HG03354 (cell line): Measurements from ENCODE around the gene ADAM20.
"Not testable (repeated sequence)": the region's sequence is repeated elsewhere in the genome, so short reads cannot be mapped to it uniquely, and the experiment has no call there.

Experiments
- ATAC-seq: cut with Tn5 transposase; IDR thresholded peaks from one replicate; pipeline ENCODE4 v1.9.1; 2021; ENCODE audit warnings: mild to moderate bottlenecking; ENCODE audit not compliant: unreplicated experiment, poor library complexity, severe bottlenecking

The ADAM20 gene

DNA sequence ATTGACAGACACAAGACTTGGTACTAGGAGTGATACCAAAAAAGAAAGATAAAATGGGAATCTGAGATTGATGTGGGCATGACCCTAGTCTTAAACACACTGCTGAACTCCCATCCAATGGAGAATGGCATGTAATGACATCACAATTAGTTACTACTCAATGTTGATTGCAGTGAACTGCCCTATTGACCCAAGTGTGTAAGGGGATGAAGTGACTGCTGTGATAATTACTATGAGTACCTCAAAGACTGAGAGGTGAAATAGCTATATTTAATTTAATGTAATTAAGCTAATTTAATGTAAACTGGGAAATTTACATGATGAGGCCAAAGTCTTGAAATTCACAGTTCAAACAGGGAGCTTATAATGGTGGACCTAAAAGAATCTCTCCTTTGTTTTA, at the start of gene ADAM20:
Gene ADAM20 (minus strand): TSS at position 101 of the 400 bp plus-strand sequence. CDS start 10,247 bp downstream, outside the sequence.
- ATAC-seq, result no peak

DNA sequence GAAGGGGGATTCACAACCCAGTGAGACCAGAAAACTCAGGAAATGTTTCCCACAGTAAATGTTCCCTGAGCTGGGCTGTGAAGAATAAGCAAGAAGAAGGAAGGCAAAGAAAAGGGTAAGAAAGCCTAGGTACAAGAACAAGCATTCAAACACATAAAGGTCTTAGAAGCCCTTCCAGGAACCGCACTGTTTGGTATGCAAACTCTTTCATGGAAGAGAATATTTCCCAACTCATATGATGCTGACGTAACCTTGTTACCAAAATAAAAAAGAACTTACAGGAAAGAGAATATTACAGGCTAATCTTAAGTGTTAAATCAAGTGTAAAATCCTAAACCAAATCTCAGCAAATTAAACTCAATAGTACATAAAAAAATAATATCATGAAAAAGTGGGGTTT, 42.1 kb upstream of the ADAM20 start:
- ATAC-seq, result no peak

DNA sequence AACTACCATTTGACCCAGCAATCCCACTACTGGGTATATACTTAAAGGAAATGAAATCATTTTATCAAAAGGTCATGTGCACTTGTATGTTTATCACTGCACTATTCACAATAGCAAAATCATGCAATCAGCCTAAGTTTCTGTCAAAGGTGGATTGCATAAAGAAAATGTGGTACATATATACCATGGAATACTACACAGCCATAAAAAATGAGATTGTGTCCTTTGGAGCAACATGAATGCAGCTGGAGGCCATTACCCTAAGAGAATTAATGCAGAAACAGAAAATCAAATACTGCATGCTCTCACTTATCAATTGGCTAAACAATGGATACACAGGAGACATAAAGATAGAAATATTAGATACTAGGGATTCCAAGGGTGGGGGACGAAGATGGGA, 38.2 kb upstream of the ADAM20 start:
- no peak for ATAC-seq

DNA sequence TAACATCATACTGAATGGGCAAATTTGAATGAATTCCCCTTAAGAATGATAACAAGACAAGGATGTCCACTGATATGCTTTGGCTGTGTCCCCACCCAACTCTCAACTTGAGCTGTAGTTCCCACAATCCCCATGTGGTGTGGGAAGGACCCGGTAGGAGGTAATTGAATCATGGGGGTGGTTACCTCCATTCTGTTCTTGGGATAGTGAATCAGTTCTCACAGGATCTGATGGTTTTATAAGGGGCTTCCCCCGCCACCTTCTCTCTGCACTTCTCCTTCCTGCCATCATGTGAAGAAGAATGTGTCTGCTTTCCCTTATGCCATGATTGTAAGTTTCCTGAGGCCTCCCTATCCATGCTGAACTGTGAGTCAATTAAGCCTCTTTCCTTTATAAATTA, 36.3 kb upstream of the ADAM20 start:
- ATAC-seq, result no peak

DNA sequence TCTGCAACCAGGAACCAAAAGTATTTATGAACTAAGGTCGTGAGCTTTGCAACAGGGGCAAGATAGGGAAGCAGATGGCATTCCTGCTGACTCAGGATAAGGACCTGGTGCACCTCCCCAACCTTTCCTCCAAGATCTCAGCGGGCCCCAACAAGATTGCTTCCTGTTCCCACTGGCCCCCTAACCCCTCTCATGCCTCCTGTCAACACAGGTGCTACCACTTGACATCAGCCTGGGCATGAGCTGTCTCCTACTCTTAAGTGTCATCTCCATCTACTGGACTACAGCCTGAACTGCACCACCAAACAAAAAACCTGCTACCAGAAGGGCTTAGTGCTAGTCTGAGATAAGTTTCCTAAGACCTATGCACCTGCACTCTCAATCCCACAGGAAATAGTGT, 33.0 kb upstream of the ADAM20 start:
- no peak for ATAC-seq

DNA sequence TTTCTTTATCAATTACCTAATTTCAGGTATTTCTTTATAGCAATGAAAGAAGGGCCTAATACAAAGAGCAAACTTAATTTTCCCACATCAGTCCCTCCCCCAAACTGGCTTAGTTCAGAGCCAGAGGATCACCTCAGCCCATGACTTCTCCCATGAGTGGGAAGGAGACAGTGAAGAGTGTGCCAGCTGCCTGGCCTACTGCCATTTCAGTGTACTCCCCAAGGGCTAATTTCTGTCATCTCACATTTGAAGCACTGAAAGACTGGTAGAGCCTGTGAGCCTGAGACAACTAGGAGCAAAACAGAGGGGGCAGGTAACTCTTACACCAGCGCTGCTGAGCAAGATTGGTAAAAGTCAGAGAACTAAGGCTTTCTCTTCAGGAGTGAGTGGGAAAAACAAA, 29.1 kb upstream of the ADAM20 start:
- no peak for ATAC-seq

DNA sequence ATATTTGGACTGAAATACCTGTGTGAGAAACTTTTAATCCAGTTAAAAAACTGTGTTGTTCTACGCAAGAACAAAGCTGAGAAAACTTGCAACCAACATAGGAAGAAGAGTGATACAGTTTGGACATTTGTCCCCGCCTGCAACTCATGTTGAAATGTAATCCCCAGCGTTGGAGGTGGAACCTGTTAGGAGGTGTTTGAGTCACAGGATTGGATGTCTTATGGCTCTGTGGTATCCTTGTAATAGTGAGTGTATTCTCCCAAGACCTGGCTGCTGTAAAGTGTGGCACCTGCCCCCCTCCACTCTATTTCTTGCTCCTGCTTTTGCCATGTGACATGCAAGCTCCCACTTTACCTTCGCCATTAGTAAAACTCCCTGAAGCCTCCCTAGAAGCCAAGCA, 28.6 kb upstream of the ADAM20 start:
- ATAC-seq, result no peak

DNA sequence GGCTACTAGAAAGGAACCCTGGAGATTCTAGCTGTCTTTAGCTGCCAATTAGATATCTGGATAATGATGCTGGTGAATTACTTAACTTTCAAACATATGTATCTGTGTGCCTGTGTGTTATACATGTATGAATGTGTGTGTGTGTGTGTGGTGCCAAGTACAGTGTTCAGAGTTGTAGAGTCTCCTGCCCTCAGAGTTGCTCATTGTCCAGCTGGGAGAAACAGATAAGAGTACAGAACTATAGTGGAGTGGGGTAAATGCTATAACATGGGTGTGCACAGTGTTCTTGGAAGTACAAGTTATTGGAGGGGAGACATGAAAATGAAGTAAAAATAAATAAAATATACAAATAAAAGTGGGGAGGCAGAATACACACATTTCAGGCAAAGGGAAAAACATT, 23.6 kb upstream of the ADAM20 start:
- no peak for ATAC-seq

DNA sequence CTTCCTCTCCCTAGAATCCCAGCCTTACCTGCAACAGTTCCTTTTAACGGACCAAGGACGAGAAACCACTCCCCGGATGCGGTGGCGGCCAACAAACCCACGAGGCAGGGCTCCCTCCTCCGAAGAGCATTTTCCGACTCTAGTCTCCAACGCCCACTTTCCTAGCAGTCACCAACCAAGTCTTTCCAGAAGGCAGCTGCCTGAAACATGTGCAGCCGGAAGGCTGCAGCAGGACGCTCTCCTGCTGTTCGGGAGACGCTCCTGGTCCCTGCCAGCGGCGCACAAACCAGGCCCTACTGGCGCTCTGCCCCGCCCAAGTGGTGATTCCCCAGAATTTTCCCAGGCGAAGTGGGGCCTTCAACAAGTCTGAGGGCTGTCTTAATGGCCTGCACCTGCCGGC, 21.1 kb upstream of the ADAM20 start:
- no peak for ATAC-seq

DNA sequence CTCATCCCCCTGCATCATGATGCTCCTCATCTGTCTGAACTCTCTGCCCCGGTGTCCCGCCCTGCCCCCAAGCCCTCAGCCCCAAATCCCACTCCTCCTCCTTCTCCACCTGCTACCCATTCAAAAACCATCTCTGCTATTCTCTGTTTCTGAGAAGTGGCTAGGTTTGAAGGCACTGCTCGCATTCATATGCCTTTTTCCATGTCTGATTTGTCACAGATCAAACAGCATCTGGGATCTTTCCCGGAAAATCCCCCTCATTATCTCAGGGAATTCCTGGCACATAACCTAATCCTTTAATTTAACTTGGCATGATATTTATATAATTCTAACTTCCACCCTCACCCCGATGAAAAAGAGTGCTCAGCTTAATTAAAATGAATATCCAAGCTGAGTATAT, 3.3 kb upstream of the ADAM20 start:
- ATAC-seq, result no peak

DNA sequence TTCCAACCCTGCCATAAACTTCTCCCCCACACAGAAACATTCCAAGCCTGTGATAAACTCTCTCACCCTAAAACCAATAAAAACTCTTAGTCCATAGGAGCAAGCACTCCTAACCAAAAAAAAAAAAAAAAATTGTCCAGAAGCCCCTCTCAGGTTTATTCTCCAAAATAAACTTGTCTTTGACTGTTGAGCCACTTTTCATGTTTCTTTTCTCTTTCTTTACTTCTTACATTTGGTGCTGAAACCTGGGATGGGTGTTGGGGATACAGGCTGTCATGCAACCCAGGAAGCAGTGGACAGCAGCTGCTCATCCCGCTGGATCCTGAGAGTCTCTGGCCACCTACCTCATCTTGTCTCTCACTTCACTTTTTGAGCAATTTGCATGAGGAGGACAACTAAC, 2.0 kb upstream of the ADAM20 start:
- no peak for ATAC-seq

DNA sequence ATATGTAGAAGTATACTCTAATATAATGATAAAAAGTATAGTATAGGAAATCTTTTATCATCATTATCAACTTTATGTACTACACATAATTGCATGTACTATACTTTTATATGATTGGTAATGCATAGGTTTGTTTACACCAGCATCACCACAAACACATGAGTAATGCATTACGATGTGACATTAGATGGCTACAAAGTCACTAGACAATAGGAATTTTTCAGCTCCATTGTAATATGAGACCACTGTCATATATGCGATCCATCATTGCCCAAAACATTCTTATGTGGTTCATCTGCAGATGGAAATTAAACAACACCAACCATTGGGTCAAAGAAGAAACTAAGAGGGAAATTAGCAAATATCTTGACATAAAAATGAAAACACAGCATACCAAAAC, 4.4 kb downstream of the ADAM20 start:
- no peak for ATAC-seq

DNA sequence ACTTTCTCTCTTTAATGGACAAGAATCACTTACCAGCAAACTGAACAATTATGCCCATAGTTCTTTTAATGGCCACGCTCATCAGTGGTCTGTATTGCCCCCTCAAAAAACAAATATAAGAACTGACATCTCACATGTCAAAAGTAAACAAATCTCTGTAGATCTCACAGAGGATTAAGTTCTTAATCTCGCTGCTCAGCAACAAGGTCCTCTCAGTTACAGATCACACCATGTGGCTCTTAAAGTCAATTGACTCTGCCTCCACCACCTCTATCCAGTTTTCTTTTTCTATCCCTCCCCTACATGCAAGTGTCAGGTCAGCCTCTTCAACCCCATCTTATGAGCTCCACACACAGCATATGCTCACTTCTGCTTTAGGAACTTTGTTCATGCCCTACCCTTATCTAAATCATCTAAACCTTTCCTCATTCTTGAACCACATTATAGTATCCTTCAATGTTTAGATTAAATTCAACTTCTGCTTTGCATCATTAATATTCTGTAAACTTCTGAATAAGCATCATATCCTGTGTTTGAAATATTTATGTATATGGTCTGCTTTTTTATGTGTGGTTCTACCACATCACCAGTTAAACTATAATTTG, 7.2 kb downstream of the ADAM20 start:
- ATAC-seq, result no peak

DNA sequence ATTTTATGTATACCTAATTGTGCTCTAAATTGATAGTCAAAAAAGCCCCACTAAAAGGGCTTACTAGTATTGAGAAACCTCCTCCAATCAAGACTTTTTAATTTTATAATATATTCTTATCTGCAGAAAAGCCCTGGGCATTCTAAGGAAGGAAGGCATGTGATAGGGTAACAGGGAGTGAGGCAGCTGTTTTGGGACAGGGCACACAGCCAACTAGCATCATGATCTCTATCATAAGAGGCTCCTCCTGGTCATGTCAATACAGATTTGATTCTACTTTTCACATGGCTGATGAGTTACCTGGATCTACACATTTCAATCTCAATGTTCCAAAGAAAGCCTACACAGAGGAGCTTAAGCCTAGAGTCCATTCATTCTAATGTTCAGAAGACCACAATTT, 9.1 kb downstream of the ADAM20 start:
- ATAC-seq, result no peak

DNA sequence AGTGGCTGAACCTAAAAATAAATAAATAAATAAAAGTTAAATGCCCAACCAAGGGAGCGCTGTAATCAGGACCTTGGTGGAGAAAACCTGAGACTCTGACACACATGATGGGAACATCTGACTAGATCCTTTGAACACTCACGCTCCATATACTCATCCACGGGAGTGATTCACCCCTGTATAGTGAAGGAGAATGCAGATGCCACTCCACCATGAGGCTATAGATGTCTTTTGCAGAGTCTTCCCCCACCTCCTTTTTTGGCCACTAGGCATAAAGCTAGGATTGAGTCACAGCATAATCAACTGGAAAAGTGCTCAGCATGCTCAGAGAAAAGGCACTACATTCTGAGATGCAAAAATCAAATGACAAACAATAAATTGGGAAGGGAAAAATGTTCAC, 19.0 kb downstream of the ADAM20 start:
- no peak for ATAC-seq

DNA sequence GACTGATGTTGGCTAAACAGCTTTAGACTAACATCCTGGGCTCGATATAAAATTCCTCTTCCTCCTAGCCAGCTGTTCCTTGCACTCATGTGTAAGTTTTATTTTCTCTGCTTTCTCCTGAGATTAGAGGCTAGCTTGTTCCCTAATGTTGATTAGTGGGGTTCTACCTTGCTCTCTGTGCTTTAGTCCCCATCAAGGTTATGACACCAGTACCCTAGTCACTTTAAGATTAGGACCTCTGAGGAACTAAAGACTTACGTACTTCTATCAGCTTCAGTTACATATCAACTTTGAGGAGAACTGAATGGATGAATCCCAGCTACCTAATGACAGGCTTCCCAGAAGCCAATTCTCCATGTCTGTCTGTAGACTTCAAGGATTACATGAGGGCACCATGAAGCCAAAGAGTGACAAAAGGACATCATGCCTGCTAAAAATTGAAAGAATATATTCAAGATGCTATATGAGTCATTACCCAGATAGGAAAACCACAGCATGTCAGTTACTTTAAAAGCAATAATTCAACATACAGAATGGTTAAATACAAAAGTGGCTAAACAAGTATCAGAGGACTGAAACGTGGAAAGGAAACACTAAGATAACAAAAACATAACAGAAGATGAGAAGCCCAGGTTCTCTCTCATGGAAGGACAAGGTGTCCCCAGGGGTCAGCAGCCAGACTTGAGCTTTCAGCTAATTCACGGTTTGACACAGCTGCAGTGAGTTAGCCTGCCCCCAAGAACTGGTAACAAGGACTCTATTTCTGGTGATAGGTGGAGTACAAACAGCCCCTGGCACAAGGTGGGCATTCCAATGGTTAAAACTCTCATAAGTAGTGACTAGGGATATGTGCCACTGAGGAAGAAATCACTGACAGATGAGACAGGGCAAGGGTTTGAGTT, 20.4 kb downstream of the ADAM20 start:
- ATAC-seq, result no peak

DNA sequence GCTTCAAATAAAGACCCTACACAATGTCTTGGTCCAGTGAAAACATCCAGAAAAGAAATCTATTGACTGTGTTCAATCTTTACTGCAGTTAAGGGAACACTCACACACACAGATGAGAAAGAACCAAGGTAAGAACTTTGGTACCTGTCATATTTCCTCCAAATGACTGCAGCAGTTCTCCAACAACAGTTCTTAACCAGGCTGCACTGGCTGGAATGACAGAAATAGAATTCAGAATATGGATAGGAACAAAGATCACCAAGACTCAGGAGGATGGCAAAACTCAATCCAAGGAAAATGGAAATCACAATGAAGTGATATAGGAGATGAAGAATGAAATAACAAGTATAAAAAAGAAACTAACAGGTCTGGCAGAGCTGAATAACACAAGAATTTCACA, 36.6 kb downstream of the ADAM20 start:
- ATAC-seq, result no peak

DNA sequence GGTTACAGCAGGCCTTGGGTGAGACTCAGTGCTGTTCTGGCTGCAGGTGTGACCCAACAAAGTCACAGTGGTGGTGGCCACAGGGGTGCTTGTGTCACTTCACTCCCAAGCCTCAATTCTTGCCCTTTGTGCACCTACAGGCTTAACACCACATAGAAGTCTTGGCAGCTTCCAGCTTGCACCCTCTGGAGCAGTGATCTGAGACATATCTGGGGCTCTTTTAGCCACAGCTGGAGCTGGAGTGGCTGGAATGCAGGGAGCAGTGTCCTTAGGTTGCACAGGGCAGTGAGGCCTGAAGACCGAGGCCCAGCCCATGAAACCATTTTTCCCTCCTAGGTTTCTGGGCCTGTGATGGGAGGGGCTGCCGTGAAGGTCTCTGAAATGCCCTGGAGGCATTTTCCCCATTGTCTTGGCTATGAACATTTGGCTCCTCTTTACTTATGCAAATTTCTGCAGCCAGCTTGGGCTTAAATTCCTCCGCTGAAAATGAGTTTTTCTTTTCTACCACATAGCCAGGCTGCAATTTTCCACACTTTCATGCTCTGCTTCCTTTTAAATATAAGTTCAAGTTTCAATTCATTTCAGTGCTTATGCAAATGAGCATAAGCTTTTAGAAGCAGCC, 45.1 kb downstream of the ADAM20 start:
- ATAC-seq, result no peak

DNA sequence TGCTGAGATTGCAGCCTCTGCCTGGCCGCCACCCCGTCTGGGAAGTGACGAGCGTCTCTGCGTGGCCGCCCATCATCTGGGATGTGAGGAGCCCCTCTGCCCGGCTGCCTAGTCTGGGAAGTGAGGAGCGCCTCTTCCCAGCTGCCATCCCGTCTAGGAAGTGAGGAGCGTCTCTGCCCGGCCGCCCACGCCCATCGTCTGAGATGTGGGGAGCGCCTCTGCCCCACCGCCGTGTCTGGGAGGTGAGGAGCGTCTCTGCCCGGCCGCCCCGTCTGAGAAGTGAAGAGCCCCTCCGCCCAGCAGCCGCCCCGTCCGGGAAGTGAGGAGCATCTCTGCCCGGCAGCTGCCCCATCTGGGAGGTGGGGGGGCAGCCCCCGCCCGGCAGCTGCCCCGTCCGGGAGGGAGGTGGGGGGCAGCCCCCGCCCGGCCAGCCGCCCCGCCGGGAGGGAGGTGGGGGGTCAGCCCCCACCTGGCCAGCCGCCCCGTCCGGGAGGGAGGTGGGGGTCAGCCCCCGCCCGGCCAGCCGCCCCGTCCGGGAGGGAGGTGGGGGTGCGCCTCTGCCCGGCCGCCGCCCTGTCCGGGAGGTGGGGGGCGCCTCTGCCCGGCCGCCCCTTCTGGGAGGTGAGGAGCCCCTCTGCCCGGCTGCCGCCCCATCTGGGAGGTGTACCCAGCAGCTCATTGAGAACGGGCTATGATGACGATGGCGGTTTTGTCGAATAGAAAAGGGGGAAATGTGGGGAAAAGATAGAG, 57.3 kb downstream of the ADAM20 start:
- not testable (repeated sequence) for ATAC-seq

DNA sequence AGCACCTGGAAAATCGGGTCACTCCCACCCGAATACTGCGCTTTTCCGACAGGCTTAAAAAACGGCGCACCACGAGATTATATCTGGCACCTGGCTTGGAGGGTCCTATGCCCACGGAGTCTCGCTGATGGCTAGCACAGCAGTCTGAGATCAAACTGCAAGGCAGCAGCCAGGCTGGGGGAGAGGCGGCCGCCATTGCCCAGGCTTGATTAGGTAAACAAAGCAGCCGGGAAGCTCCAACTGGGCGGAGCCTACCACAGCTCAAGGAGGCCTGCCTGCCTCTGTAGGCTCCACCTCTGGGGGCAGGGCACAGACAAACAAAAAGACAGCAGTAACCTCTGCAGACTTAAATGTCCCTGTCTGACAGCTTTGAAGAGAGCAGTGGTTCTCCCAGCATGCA, 59.3 kb downstream of the ADAM20 start:
- ATAC-seq, result not testable (repeated sequence)
